GM23338 (cell line): ENCODE results near the gene DOK1.

Experiments used
- EZH2 ChIP-seq: fragments of 200-600 bp; sonication (generic); IDR thresholded peaks from one replicate; pipeline ENCODE4 v1.8.0; 2017; ENCODE audit warnings: antibody characterized with exemption, mild to moderate bottlenecking, low read depth; ENCODE audit not compliant: unreplicated experiment
- JUNB ChIP-seq: IDR thresholded peaks from one replicate; pipeline ENCODE4 v1.6.1; 2016; ENCODE audit warnings: antibody characterized with exemption; ENCODE audit not compliant: unreplicated experiment
- POLR2AphosphoS5 ChIP-seq: IDR thresholded peaks from 2 replicates; pipeline ENCODE4 v1.6.1; 2016; ENCODE audit warnings: antibody characterized with exemption, low read depth
- ZNF331 ChIP-seq: fragments of 250-450 bp; sonication (Bioruptor Pico); IDR thresholded peaks from 2 replicates; pipeline ENCODE4 v1.5.0; 2020; ENCODE audit warnings: low read depth, mild to moderate bottlenecking, moderate library complexity
- TF ChIP-seq, protein P1 (sequence below), 2 experiments: fragments of 200-600 bp in 1 of 2; sonication (generic) in 1 of 2; conservative IDR thresholded peaks; 2 replicates each; pipeline versions ENCODE4 v1.5.1 to v1.6.1; 2016 to 2017; ENCODE audit warnings: antibody characterized with exemption in 2 of 2, low read depth in 2 of 2, mild to moderate bottlenecking in 2 of 2, moderate library complexity in 1 of 2

DNA sequence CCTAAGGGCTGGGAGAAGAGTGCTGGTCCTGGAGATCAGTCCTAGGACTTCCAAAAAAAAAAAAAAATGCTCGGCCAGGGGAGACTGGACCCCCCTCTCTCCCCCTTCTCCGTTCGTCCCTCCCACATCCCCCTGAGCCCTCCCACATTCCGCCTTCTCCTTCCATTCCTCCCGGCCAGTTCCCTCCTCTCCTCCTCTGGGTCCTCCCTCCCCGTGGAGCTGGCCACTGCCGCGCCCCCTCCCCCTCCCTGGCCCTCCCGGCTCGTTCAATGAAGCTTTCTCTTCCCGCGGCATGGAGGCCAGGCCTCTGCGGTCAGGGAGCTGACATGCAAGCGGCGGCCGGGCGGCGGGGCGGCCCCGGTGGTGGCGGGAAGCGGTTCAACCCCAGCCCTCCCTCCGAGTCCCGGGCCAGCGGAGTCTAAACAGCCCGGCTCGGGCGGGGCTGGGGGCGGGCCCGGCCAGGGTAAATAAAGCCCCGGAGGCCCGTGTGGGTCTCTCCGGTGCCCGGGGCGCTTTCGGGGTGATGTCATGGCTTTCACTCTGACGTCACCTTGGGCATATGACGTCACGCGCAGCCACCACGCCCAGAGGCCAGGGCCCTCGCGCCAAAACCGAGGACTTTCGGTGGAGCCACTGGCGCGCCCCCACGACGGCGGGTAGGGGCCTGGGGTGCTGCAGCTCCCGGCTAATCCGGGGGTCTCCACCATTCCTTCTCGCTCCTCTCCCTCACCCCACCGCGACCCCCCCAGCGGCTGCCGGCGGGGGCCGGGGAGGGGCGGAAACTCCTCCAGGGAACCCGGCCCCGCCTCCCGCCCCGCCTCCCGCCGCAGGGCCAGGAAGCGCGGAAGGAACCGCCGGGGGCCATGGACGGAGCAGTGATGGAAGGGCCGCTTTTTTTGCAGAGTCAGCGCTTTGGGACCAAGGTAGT lies at the start of gene DOK1, which contains the start of gene LOXL3:
- TF ChIP-seq, protein P1, sequence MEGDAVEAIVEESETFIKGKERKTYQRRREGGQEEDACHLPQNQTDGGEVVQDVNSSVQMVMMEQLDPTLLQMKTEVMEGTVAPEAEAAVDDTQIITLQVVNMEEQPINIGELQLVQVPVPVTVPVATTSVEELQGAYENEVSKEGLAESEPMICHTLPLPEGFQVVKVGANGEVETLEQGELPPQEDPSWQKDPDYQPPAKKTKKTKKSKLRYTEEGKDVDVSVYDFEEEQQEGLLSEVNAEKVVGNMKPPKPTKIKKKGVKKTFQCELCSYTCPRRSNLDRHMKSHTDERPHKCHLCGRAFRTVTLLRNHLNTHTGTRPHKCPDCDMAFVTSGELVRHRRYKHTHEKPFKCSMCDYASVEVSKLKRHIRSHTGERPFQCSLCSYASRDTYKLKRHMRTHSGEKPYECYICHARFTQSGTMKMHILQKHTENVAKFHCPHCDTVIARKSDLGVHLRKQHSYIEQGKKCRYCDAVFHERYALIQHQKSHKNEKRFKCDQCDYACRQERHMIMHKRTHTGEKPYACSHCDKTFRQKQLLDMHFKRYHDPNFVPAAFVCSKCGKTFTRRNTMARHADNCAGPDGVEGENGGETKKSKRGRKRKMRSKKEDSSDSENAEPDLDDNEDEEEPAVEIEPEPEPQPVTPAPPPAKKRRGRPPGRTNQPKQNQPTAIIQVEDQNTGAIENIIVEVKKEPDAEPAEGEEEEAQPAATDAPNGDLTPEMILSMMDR (conservative IDR thresholded peaks at IDR 0.05; ENCODE audit: low read depth in 2 of 2), result no peak
- TF ChIP-seq EZH2, result no peak
- peak; percentile 54 for TF ChIP-seq POLR2AphosphoS5
- TF ChIP-seq ZNF331 (CRISPR knock-in tag), result no peak
- no peak for TF ChIP-seq JUNB
